ENCODE results near the gene CHD1L.
"Not testable (repeated sequence)": the region's sequence is repeated elsewhere in the genome, so short reads cannot be mapped to it uniquely, and the experiment has no call there.

CHD1L gene

GRCh38 chr1:147235822-147236221, 6.7 kb upstream of the CHD1L start:
- DNase-seq: no peak

- DNase-seq: no peak
These were observed 6.0 kb upstream of the CHD1L start for GRCh38 chr1:147236448-147236847.

- DNase-seq: no peak
These were observed 5.3 kb upstream of the CHD1L start for GRCh38 chr1:147236959-147237791.

GRCh38 chr1:147238053-147238902, 4.2 kb upstream of the CHD1L start:
- no peak for DNase-seq

GRCh38 chr1:147238925-147239820, 3.3 kb upstream of the CHD1L start:
- DNase-seq: no peak

GRCh38 chr1:147240131-147240721, 2.3 kb upstream of the CHD1L start:
- not testable (repeated sequence) for DNase-seq

- DNase-seq: no peak
These were observed 493 bp upstream of the CHD1L start for GRCh38 chr1:147241934-147242448.

GRCh38 chr1:147243228-147243685, 773 bp downstream of the CHD1L start:
- peak; percentile 67 for DNase-seq

GRCh38 chr1:147243841-147244240, 1.4 kb downstream of the CHD1L start:
- DNase-seq: peak; percentile 15

- DNase-seq: no peak
These were observed 2.6 kb downstream of the CHD1L start for GRCh38 chr1:147245129-147245528.

GRCh38 chr1:147245586-147246021, 3.1 kb downstream of the CHD1L start:
- DNase-seq: no peak

- no peak for DNase-seq
These were observed 3.7 kb downstream of the CHD1L start for GRCh38 chr1:147246044-147246690.

- DNase-seq: no peak
These were observed 4.6 kb downstream of the CHD1L start for GRCh38 chr1:147246910-147247655.

- no peak for DNase-seq
These were observed 5.3 kb downstream of the CHD1L start for GRCh38 chr1:147247656-147248238.

- no peak for DNase-seq
These were observed 10.1 kb downstream of the CHD1L start for GRCh38 chr1:147252540-147252939.

- no peak for DNase-seq
These were observed 18.5 kb downstream of the CHD1L start for GRCh38 chr1:147260956-147261355.

- DNase-seq: no peak
These were observed 21.8 kb downstream of the CHD1L start for GRCh38 chr1:147264158-147264768.

GRCh38 chr1:147266381-147266780, 23.9 kb downstream of the CHD1L start:
- no peak for DNase-seq

- DNase-seq: no peak
These were observed 25.2 kb downstream of the CHD1L start for GRCh38 chr1:147267711-147268110.

- DNase-seq: no peak
These were observed 28.2 kb downstream of the CHD1L start for GRCh38 chr1:147270721-147271120.

Data from kidney glomerular epithelial cell (primary cell).